Sigmoid colon (tissue), 4 donors: ENCODE results near the gene ST6GALNAC3.

ENCODE experiments used
- EP300 ChIP-seq, 4 donors: sonication (generic); formaldehyde crosslinking; IDR thresholded peaks; one replicate each; pipeline ENCODE4 v1.6.1; 2017; ENCODE audit warnings: antibody characterized with exemption in 4 of 4
- POLR2A ChIP-seq, 2 donors: fragments of 450-650 bp; IDR thresholded peaks; one replicate each; pipeline ENCODE4 v1.6.1; 2016; ENCODE audit warnings: antibody characterized with exemption in 2 of 2, mild to moderate bottlenecking in 2 of 2, moderate library complexity in 2 of 2
- POLR2AphosphoS5 ChIP-seq, 4 donors: sonication (generic); formaldehyde crosslinking; IDR thresholded peaks; one replicate each; pipeline ENCODE4 v1.6.1; 2017; ENCODE audit warnings: antibody characterized with exemption in 4 of 4
- TF ChIP-seq, protein P1 (sequence below), 4 experiments: fragments of 450-650 bp in 3 of 4; fragments of 200-600 bp in 1 of 4; IDR thresholded peaks; one replicate each; pipeline ENCODE4 v1.5.1; 2016 to 2019; ENCODE audit warnings: antibody characterized with exemption in 4 of 4, mild to moderate bottlenecking in 3 of 4, moderate library complexity in 2 of 4

DNA sequence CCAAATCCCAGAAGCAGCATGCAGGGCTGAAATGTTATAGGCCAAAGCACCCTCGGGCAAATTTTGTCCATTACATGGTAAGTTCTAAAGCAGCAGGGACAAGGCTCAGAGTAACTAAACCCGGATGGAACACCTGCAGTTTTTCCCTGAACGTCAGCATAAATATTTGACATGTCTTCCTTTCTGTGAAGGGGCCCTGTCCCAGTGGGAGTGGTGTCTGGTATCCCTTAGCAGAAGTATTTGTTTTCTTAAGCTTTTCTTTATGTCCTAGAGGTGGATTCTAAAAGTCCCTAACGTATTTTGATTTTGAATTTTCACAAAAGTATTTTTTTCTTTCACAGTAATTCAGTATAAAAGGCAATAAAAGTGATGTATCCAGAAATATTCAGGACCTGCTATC is 223.9 kb downstream of the ST6GALNAC3 start:
- TF ChIP-seq POLR2A (IDR thresholded peaks at IDR 0.05): no peak
- TF ChIP-seq, protein P1, sequence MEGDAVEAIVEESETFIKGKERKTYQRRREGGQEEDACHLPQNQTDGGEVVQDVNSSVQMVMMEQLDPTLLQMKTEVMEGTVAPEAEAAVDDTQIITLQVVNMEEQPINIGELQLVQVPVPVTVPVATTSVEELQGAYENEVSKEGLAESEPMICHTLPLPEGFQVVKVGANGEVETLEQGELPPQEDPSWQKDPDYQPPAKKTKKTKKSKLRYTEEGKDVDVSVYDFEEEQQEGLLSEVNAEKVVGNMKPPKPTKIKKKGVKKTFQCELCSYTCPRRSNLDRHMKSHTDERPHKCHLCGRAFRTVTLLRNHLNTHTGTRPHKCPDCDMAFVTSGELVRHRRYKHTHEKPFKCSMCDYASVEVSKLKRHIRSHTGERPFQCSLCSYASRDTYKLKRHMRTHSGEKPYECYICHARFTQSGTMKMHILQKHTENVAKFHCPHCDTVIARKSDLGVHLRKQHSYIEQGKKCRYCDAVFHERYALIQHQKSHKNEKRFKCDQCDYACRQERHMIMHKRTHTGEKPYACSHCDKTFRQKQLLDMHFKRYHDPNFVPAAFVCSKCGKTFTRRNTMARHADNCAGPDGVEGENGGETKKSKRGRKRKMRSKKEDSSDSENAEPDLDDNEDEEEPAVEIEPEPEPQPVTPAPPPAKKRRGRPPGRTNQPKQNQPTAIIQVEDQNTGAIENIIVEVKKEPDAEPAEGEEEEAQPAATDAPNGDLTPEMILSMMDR (IDR thresholded peaks at IDR 0.05): no peak
- TF ChIP-seq POLR2AphosphoS5 (IDR thresholded peaks at IDR 0.05): no peak
- TF ChIP-seq EP300 (IDR thresholded peaks at IDR 0.05): no peak
